GM21526 (cell line): ENCODE data around the gene GRIK5.
"Not testable (repeated sequence)": the region's sequence is repeated elsewhere in the genome, so short reads cannot be mapped to it uniquely, and the experiment has no call there.

Experiments
- ATAC-seq: cut with Tn5 transposase; IDR thresholded peaks from one replicate; pipeline ENCODE4 v1.9.1; 2021; ENCODE audit warnings: moderate library complexity; ENCODE audit not compliant: unreplicated experiment, low FRiP score

GRIK5 gene

GRCh38 chr19:42052241-42052863 is 17.7 kb downstream of the GRIK5 start:
- no peak for ATAC-seq

DNA sequence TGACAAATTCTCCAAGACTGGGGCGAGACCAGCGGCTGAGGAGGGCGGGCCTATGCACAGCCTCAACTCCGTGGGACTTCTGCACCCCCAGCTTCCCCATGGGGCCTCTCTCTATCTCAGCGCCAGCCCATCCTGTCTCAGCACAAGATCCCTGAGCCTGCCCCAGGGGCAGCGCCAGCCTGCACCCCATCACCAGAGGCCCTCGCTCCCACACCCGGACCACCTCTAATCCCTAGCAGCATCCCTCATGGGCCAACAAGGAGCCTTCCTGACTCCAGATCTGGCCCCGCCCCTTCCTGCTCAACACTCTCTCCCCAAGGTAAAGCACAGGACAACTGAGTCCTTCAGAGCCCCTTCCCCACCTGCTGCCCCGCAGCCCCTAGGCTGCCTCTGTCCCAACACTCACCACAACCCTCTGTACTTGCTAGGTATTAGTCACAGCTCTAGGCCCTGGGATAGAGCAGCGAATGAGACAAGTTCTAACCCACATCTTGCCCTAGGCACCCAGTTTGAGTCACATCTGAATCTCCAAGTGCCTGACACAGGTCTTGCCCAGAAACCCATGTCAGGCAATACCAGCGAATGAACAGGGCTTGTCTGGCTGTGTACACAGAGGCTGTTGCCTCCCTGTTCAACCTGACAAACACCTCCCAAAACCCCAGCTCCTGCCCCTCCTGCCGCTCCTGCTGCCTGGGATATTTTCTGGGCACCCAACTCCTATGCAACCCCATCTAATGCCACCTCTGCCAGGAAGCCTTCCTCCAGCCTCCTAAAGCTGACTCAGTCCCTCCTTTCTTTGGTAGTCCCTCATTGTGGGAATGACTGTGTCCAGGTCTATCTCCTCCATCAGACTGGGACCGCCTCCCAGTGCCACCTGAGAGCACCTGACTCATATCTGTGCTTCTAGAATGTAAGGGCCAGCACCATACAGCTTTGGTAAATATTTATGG is 18.6 kb downstream of the GRIK5 start:
- ATAC-seq = no peak

GRCh38 chr19:42048992-42049391 is 21.0 kb downstream of the GRIK5 start:
- ATAC-seq = no peak

DNA sequence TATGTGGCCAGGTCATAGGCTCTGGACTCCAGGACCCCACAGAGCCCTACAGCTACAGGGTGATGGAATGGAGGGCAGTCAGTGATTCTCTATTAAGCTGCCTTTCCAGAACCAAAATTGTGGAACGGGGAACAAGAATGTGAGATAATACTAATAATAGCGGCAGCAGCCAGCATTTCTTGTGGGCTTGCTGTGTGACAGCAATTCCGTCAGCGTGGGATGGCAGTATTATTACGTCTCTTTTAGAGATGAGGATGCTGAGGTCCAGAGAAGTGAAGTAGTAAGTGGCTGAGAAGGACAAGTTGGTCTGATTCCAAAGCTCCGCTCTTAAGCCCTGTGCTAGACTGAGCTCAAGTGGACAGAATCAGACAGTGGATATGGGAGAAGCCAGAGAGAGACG is 24.4 kb downstream of the GRIK5 start:
- no peak for ATAC-seq

DNA sequence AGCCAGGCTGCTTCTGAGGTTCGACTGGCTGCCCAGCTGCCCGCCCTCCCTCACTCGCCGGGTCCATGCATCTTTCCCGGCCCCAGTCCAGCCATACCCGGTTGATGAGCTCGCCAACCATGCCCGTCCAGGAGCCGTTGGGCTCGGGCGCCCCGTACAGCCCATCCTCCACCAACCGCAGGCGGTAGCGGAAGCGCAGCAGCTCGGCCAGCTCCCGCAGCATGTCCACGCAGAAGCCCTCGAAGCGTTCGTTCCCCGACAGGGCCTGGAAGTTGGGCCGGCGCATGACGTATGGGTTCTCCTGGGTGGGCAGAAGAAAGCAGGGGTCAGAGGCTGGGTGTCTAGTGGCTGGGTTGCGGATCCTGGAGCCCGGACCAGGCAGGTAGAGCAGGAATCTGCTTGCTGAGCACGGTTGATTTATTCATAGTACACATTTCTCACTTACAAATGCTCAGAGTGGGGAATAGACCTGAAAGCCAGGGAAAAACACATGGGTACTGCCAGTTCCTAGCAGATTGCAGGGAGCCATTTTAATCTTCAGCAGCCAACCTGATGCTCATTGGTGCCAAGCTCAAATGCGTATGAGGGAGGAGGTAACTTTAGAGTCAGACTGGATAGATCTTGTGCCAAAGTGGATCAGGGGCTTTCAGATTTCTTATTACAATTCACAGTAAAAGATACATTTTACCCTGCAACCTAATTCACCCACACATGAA is 27.4 kb downstream of the GRIK5 start:
- ATAC-seq = no peak

- not testable (repeated sequence) for ATAC-seq
Measured at GRCh38 chr19:42040491-42040890, 29.5 kb downstream of the GRIK5 start.

- no peak for ATAC-seq
Measured at GRCh38 chr19:42040031-42040430, 30.0 kb downstream of the GRIK5 start.

DNA sequence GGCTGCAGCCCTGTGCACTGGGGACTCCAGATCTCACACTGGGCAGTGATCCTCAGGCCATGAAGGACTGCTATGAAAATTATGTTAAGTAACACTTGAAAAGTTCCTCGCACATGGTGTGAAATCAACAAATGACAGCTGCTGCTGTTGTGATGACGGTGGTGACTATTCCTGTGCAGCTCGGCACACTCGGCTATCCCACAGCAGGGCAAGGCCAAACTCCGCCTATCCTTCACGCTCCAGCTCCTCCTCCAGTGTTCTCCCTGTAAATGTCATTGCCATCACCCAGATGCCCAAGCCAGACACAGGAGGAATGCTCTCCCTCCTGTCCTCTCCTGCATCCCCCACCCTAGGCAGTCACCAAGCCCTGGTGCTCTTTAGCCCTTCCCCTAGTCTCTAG is 31.3 kb downstream of the GRIK5 start:
- ATAC-seq = no peak

- no peak for ATAC-seq
Measured at GRCh38 chr19:42037649-42038048, 32.4 kb downstream of the GRIK5 start.

DNA sequence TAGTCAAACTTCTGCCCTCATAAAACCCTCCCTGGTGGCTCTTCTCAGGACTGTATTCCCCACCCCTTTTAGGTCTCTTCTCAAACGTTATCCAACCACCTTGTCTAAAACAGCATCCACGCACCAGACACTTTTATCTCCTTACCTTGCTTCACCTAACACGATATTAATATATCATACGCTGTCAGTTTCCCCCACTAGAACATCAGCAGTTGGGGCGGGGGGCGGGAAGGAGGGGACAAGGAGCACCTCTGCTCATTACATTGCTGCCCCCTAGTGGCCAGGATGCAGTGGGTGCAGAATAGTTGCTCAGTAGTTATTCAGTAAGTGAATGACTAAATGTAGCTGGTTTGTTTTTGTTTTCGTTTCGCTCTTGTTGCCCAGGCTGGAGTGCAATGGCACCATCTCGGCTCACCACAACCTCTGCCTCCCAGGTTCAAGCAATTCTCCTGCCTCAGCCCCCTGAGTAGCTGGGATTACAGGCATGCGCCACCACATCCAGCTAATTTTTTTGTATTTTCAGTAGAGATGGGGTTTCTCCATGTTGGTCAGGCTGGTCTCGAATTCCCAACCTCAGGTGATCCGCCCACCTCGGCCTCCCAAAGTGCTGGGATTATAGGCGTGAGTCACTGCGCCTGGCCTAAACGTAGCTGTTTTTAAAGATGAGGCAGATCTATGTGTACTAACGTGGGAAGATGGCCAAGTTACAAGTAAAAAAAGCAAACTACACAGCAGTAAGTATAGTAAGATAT is 35.2 kb downstream of the GRIK5 start:
- ATAC-seq = not testable (repeated sequence)

DNA sequence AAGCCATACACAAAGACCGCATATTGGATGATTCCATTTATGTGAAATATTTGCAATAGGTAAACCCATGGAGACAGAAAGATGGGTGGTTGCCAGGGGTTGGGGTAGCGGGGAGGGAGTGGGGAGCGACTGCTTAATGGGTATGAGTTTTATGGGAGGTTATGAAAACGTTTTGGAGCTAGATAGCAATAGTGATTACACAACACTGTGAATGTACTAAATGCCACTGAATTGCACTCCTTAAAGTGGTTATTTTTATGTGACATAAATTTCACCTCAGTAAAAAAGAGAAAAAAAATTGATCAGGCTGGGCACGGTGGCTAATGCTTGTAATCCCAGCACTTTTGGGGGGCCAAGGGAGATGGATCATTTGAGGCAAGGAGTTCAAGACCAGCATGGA is 36.6 kb downstream of the GRIK5 start:
- ATAC-seq = no peak

DNA sequence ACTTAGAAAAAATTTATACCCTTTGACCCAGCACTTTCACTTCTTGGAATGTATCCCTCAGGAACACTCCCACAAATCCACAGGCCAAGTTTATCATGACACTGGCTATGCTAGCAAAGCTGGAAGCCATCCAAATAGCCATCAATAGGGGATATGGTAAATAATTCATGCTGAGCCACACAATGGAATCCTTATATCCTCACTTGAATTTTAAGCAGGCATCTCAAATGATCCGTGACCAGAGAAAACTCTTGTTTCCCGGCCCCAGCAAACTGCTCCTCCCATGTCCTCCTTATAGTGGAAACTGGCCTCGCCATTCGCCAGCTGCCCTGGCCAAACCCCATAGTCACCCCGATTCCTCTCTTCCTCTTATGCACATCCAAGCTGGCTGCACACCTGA is 37.6 kb downstream of the GRIK5 start:
- ATAC-seq = no peak

- no peak for ATAC-seq
Measured at GRCh38 chr19:42030645-42031440, 39.2 kb downstream of the GRIK5 start.

GRCh38 chr19:42028304-42029216 is 41.4 kb downstream of the GRIK5 start:
- ATAC-seq = no peak

GRCh38 chr19:42024622-42025111 is 45.3 kb downstream of the GRIK5 start:
- no peak for ATAC-seq

DNA sequence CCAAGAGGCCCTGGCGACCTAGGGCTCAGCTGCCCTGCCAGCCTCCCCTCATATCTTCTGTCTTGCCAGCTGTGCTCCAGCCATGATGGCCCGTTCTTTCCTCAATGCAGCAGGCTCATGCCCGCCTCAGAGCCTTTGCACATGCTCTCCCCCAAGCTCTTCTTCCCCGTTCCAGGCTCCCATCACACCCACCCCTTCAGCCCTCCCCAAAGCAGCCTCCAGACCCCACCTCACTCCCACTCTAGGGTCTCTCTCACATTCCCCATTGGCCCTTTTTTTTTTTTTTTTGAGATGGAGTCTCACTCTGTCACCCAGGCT is 46.1 kb downstream of the GRIK5 start:
- ATAC-seq = no peak

DNA sequence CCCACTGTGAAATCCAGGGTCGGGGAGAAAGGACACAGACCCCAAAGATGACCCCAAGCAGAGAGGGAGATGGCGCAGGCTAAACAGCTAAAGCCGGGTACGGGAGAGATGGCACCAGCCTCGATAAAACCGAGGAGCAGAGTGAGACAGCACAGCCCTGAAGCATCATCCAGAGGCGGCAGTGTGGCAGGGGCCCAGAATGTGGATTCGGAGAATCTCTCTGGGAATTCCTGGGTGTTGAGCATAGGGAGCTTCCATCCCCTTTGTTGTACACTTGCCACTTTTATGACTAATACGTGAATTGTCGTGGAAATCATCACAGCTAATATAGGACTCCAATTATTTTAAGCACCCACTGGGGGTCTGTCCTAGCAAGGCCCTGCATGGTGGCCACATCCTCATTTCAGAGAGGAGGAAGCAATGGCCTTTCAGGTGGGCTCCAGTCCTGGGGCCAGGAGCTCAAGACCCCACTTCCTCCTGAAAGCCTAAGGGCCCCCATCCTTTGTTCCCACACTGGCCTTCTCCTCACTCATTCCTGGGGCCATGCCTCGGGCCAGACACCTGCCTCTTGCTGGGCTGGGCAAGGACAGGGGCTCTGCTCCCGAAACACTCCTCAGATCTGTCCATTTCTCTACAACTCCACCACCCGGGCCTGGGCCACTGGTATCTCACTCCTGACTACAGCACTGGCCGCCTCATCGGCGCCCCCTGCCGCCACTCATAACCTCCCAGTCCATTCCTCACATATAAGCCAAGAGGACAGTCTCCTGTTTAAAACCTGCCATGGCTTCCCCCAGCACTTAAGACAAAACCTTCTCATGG is 46.7 kb downstream of the GRIK5 start:
- ATAC-seq = no peak

- no peak for ATAC-seq
Measured at GRCh38 chr19:42022616-42023015, 47.4 kb downstream of the GRIK5 start.
